ENCODE results near the gene TNP1.

Gene TNP1

DNA sequence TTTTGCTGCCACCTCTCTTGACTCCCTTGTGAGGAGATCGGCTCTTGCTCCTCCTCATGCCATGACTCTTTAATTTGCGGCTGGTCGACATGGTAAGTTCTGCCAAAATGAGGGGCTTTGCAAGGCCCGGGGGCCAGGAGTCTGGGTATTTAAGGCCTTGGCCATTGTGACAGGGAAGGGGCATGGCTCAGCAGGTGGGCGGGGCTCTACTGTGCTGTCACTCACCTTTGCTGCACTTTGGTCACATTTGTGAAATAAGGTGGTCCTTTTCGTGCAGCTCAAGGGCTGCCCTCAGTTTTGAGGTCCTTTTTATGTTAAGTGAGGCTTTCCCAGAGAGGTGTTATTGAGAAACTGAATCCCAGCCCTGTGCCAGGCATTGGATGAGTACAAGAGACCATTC lies at the start of gene TNP1:
Gene TNP1 (minus strand): TSS at position 121 of the 400 bp plus-strand sequence. CDS start 30 bp downstream, at position 91.
- no peak for DNase-seq

DNA sequence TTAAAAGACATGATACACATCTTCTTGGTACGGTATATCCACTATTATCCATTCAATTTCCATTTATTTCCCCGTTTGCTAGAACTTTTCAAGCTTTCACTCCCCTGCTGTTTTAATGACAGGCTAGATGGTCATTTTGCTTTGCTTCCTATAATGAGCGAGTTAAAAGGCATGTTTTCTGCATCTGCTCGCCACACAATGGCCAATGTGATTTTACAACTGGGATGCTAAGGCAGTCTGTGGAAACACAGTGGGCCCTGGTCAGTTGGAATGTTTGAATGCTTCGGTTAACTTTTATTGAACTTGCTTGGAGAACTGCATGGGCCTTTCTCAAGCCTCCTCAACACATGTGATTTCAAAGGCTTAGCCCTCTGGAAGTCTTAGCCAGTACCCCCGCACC lies 48.4 kb upstream of the TNP1 start:
- DNase-seq, result peak; percentile 91

DNA sequence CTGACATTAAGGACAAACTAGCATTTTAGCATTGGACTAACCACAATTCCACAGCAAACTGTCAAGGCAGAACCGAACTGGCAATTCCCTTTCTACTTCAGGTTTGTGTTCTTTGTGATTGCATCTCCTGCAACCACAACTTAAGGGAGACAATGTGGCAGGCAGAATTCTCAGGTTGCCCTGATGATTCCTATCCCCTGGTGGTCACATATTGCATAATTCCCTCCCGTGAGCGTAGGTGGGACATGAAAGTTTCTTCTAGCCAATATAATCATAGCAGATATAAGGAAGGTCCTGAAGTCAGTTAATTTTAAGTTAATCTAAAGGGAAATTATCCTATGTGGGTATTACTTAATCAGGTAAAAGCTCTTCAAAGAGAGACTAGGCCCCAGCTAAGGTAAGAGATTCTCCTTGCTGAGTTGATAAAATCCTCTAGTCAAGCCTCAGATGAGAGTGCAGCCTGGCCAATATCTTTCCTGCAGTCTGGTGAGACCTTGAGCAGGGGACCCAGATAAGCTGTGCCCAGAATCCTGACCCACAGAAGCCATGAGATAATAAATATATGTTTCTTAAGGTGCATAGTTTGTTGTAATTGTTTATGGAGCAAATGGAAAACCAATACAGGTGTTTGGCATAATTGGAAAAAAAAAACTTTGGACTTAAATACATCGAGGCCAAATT lies 45.9 kb upstream of the TNP1 start:
- peak; percentile 3 for DNase-seq

DNA sequence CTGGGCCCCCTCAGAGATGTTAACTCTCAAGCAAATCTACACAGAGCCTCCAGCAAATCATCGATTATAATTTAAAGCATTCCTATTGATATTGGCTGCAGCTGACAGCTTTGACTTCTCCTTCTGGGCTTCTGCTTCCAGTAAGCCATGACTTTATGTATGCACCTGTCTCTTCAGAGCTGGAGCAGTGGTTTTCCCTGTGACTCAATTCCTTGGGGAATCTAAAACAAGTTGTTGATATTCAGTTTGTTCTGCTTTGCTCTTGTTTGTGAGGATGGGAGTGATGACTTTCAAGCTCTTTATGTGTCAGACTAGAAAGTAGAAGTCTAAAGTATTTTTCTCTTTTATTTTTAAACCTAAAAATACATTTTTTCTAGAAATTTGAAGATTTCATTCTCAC lies 45.1 kb upstream of the TNP1 start:
- no peak for DNase-seq

DNA sequence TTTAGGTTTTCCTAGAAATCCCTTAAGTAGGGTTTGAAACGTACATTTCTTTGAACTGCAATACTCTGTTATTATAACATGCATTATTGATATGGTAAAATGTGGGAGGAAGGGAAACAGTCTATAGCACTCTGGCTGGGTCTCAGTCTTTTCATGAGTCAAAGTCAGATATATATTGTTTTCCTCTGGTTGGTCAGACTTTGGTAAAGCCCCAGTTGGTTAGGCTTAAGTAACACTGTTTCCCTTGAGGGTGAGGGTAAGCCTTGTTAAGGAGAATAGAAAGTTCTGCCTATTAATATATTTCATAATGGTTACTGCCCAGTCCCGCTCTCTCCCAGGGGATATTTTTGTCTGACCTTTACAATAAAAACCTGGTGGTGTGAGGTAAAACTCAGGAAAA lies 44.7 kb upstream of the TNP1 start:
- no peak for DNase-seq

GRCh38 chr2:216903470-216903869 lies 43.6 kb upstream of the TNP1 start:
- DNase-seq, result no peak

DNA sequence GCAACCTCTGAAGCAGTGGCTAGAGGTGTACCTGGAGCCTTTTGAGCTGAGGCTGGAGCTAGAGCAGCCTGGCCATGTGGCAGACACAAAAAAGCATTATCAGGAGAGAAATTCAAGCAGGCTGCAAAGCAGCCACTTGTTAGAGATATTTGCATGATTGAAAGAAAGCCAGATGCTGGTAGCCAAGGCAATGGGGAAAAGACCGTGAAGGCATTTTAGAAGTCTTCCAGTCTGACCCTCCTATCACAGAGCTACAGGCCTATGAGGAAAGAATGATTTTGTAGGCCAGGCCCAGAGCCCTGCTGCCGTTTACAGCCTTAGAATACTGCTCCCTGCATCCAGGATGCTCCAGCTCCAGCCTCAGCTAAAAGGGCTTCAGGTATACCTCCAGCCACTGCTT lies 41.4 kb upstream of the TNP1 start:
- no peak for DNase-seq

- DNase-seq, result no peak
These were observed 40.5 kb upstream of the TNP1 start for GRCh38 chr2:216900406-216900805.

DNA sequence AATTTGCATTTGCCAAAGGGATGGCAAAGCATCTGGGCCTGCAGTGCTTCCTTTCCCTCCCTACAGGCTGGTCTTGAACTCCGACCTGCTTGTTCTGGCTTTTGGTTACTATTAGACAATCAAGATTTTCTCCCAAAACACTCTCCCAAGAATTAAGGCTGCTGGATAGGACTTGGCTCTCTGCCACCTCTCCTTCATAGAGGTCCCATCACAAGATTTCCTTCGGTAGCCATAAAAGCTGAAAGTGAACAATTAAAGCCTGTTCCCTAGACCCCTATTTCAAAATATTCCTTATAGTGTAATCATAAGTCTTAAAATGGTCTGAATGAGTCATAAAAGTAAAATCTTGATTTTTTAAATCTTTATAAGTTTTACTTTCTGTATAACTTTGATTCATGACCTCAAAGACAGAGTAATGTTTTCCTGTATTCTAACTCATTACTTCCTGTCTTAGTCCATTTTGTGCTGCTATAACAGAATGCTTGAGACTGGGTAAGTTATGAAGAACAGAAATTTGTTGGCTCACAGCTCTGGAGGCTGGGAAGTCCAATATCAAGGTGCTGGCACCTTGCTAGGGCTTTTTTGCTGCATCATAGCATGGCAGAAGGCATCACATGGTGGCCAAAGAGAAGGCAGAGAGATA lies 37.8 kb upstream of the TNP1 start:
- no peak for DNase-seq

GRCh38 chr2:216890138-216890537 lies 30.3 kb upstream of the TNP1 start:
- no peak for DNase-seq

DNA sequence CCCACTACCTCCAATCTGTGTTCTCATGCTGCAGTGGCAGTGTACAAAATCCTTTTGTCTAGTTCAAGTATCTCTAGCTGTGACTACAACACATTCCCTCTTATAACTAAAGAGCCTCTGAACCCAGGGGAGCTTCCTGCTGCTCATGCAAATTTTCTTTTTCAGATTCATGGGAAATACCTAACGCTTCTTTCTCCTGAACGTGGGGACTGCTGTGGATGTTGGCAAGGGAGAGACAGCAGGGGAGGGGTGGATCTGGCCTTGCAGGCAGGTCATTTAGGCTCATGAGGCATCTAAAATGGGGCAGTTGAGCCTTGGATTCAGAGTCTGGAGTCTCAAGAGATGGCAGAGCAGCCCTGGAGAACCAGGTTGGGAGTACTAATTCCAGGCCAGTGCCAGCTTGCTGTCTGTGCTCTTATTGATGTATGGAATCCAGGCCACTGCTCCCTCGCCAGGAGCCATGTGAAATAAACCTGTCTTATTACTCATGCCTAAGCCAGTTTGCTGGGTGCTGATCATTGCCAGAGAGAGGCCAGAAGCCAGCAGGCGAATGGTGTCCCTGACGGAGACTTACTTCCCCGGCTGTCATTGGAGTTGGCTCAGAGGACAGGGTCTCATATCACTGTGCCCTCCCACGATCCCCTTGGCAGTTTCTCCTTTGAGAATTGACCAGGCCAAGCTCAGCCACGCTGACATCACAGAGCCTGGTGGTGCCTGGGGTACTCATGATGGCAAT lies 29.2 kb upstream of the TNP1 start:
- no peak for DNase-seq

DNA sequence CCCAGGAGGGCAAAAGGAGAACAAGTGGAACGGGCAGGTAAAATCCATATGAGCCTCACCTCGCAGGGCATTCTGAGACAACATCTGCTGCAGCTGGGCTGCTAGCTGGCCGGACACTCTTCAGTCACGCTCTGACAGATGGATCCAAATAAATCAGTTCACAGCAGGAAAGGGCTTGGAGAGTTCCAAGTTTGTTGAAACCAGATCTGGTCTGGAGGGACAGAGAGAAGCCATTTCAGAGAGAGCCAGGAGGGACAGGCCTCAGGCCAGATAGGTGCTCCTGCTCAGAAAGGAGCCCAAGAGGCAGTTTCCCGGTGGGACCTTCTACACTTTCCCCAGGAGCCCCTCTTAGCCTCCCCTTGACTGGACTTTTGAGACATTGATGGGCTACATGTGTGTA lies 28.2 kb upstream of the TNP1 start:
- DNase-seq, result no peak

GRCh38 chr2:216887138-216887537 lies 27.3 kb upstream of the TNP1 start:
- DNase-seq, result no peak

GRCh38 chr2:216885117-216885553 lies 25.3 kb upstream of the TNP1 start:
- DNase-seq, result no peak

GRCh38 chr2:216884347-216884746 lies 24.5 kb upstream of the TNP1 start:
- DNase-seq, result no peak

GRCh38 chr2:216882876-216883275 lies 23.0 kb upstream of the TNP1 start:
- DNase-seq, result no peak

DNA sequence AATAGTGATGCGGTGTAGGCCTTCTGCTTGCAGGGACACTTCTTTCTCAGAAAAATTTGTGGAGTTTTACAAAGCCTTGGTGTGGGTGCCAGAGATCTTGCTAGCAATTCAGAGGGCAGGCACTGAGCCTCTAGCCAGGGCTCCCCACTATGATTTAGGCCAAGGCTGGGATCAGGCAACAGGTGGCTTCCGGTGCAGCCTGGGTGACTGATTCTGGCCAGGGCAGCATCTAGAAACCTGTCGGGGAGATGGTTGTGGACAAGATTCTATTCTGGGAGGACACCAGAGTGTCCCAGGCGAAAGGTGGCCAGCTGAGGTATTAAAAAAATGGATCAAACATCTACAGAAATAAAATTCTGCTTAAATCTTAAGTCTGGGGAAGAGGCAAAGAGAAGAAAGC lies 21.5 kb upstream of the TNP1 start:
- DNase-seq, result no peak

DNA sequence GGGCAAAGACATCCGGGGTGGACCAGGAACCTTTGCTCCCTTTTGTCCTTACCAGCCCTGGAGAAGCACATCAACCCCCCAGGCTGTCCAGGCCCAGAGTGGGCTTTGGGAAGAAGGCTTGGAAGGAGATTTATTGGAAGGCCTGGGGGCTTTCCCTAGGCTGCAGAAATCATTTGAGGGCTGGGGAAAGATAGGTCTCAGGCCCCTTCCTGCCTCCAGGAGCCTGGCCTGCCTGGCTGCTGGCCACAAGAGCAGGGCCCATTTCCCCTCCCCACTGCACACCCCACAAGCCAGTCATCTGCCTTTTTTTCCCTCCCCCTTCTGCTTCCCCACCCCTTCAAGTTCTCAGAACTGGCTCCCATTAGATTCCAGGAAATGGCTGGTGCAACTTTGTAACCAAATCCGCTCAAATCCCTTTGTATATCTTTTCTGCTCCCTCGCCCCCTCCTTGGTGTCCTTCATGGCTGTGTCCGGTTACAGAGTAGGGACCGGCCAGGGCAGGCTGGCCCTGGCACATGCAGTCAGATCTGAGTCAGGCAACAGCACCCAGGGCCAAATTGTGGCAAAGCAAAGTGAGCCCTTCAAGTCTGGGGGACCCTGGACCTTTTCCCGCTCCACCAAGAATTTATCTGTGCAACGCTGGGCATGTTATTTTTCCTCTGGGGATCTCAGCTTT lies 20.8 kb upstream of the TNP1 start:
- no peak for DNase-seq

- DNase-seq, result no peak
These were observed 20.1 kb upstream of the TNP1 start for GRCh38 chr2:216879727-216880508.

- DNase-seq, result no peak
These were observed 18.2 kb upstream of the TNP1 start for GRCh38 chr2:216878072-216878471.

DNA sequence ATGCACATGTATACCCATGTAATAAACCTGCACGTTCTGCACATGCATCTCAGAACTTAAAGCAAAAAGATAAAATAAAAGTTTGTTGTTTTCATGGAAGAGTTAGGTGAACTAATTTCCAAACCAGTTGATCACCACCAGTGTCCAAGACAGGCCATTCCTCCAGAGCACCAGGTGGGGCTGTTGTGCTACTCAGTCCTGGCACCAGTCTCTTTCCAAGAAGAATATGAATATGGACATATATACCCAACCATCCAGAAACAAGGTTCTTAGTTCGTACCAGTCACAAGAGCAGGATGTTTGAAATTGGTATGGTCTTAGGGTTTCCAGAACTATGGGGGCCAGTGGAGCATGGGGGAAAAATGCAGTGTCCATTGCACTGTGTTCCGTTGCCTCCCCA lies 17.2 kb upstream of the TNP1 start:
- no peak for DNase-seq

DNA sequence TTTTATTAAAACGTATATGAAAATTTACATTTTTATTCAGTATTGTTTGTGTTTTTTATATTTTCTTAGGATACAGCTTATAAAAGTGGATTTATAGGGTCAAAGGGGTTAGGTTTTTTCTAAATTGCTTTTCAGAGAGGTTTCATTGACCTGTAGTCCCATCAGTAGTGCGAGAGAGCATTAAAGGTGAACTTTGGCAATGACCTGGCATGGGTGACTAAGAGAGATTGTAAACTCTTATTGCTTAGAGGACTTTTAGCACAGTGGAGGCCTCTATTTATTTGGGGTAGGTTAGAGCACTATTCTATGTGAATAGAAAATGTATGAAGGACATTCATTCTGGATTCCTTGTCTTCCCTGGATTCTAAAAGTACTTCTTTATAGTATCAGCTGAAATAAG lies 16.0 kb upstream of the TNP1 start:
- DNase-seq, result no peak

DNA sequence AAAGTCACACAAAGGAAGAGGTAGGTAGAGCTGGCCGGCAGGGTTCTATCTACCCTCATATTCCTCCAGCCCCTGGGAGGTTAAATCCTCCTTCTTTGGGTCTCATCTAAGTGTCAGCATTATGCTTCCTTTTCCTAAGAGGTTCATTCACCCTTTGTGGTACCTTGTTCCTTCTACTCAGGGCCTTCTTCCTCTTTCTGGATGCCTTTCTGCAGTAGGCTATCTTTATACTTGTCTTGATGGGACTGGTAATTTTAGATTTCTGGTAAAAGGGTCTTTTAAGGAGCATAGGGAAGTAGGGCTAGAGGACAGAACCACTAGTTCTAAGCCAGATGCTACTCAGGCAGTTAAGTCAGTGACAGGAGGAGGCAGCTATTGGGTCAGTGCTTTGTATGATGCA lies 13.7 kb upstream of the TNP1 start:
- no peak for DNase-seq

Data from NCI-H69 (cell line).